ENCODE measurements around the gene NUCB1.

DNA sequence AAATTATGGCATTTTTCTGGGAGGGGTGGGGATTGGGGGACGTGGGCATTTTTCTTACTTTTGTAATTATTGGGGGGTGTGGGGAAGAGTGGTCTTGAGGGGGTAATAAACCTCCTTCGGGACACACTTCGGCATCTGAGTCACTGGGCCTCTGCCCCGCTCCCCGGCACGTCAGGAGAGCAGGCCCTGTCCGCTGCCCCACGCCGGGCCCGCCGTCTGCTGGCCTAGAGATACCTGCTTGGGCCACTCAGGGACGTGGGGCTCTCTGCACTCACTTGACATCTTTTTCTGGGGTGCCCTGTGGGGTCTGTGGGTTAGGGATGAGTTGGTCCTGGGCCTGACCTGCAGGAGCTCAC is 61.5 kb downstream of the NUCB1 start:
- TF ChIP-seq, protein P1, sequence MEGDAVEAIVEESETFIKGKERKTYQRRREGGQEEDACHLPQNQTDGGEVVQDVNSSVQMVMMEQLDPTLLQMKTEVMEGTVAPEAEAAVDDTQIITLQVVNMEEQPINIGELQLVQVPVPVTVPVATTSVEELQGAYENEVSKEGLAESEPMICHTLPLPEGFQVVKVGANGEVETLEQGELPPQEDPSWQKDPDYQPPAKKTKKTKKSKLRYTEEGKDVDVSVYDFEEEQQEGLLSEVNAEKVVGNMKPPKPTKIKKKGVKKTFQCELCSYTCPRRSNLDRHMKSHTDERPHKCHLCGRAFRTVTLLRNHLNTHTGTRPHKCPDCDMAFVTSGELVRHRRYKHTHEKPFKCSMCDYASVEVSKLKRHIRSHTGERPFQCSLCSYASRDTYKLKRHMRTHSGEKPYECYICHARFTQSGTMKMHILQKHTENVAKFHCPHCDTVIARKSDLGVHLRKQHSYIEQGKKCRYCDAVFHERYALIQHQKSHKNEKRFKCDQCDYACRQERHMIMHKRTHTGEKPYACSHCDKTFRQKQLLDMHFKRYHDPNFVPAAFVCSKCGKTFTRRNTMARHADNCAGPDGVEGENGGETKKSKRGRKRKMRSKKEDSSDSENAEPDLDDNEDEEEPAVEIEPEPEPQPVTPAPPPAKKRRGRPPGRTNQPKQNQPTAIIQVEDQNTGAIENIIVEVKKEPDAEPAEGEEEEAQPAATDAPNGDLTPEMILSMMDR (IDR thresholded peaks at IDR 0.05): no peak
- TF ChIP-seq ZBTB21 (CRISPR knock-in tag; IDR thresholded peaks at IDR 0.05; ENCODE audit: borderline replicate concordance): no peak

Data from WTC11 (cell line).